ENCODE measurements around the gene KIR2DL1.
"Not testable (repeated sequence)": the region's sequence is repeated elsewhere in the genome, so short reads cannot be mapped to it uniquely, and the experiment has no call there.

DNA sequence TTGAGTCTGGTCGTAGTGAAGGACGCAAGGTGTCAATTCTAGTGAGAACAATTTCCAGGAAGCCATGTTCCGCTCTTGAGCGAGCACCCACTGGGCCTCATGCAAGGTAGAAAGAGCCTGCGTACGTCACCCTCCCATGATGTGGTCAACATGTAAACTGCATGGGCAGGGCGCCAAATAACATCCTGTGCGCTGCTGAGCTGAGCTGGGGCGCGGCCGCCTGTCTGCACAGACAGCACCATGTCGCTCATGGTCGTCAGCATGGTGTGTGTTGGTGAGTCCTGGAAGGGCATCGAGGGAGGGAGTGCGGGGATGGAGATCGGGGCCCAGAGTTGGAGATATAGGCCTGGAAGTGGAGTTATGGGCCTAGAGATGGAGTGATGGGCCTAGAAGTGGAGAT, 31.3 kb upstream of the KIR2DL1 start, which contains the start of gene KIR2DL3:
- TF ChIP-seq, protein P1, sequence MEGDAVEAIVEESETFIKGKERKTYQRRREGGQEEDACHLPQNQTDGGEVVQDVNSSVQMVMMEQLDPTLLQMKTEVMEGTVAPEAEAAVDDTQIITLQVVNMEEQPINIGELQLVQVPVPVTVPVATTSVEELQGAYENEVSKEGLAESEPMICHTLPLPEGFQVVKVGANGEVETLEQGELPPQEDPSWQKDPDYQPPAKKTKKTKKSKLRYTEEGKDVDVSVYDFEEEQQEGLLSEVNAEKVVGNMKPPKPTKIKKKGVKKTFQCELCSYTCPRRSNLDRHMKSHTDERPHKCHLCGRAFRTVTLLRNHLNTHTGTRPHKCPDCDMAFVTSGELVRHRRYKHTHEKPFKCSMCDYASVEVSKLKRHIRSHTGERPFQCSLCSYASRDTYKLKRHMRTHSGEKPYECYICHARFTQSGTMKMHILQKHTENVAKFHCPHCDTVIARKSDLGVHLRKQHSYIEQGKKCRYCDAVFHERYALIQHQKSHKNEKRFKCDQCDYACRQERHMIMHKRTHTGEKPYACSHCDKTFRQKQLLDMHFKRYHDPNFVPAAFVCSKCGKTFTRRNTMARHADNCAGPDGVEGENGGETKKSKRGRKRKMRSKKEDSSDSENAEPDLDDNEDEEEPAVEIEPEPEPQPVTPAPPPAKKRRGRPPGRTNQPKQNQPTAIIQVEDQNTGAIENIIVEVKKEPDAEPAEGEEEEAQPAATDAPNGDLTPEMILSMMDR (IDR thresholded peaks at IDR 0.05; ENCODE audit: low read depth, low read length), result not testable (repeated sequence)
- not testable (repeated sequence) for TF ChIP-seq EZH2phosphoT487 (IDR thresholded peaks at IDR 0.05; ENCODE audit: low read depth)

All from OCI-LY3 (cell line).